Neural cell (in vitro differentiated cells): ENCODE data around the gene KLHDC4. TPM values are rescaled to one million over a fixed set of nuclear protein-coding genes. Genes with fewer than 3 reads are reported as not detected.

Source experiments
- H2AFZ ChIP-seq: fragments of 200-600, 300-800 bp; sonication (generic), shearing (Covaris generic); 2 replicates; pipeline ENCODE4 v1.6.0; 2014; ENCODE audit warnings: low read depth, mild to moderate bottlenecking, antibody characterized with exemption, low read length, moderate library complexity
- H3F3A ChIP-seq: fragments of 200-600 bp; shearing (Covaris generic); 2 replicates; pipeline ENCODE4 v1.6.1; 2016; ENCODE audit warnings: mild to moderate bottlenecking, moderate library complexity, mixed read lengths, antibody characterized with exemption, low read length; ENCODE audit not compliant: insufficient read depth, poor library complexity, severe bottlenecking
- H3K27ac ChIP-seq: fragments of 200-600, 300-800 bp; sonication (generic), shearing (Covaris generic); 2 replicates; pipeline ENCODE4 v1.5.1; 2014; ENCODE audit warnings: mild to moderate bottlenecking, low read length, moderate library complexity
- H3K27me3 ChIP-seq: fragments of 300-800, 200-600 bp; sonication (generic), shearing (Covaris generic); 2 replicates; pipeline ENCODE4 v1.6.0; 2014; ENCODE audit warnings: mild to moderate bottlenecking, low read depth, low read length, moderate library complexity; ENCODE audit not compliant: insufficient read depth
- H3K36me3 ChIP-seq: fragments of 300-800, 200-600 bp; sonication (generic), shearing (Covaris generic); 2 replicates; pipeline ENCODE4 v1.5.1; 2014; ENCODE audit warnings: mild to moderate bottlenecking, antibody characterized with exemption, low read length, moderate library complexity; ENCODE audit not compliant: insufficient read depth
- H3K4me2 ChIP-seq: fragments of 300-800, 200-600 bp; sonication (generic), shearing (Covaris generic); 2 replicates; pipeline ENCODE4 v1.6.0; 2014; ENCODE audit warnings: mild to moderate bottlenecking, low read length
- H3K4me3 ChIP-seq: fragments of 300-800, 200-600 bp; sonication (generic), shearing (Covaris generic); 2 replicates; pipeline ENCODE4 v1.5.1; 2014; ENCODE audit warnings: mild to moderate bottlenecking, low read length, moderate library complexity
- H3K79me2 ChIP-seq: fragments of 200-600 bp; shearing (Covaris generic); replicated peaks from 2 replicates; pipeline ENCODE4 v1.6.0; 2014; ENCODE audit warnings: mild to moderate bottlenecking, low read length, moderate library complexity; ENCODE audit not compliant: insufficient read depth
- H3K9ac ChIP-seq: fragments of 300-800, 200-600 bp; sonication (generic), shearing (Covaris generic); 2 replicates; pipeline ENCODE4 v1.6.1; 2016; ENCODE audit warnings: mild to moderate bottlenecking, low read length, mixed read lengths
- H3K9me2 ChIP-seq: fragments of 200-600 bp; shearing (Covaris generic); 2 replicates; pipeline ENCODE4 v1.6.1; 2016; ENCODE audit warnings: mild to moderate bottlenecking, low read length, mixed read lengths; ENCODE audit not compliant: insufficient read depth
- H3K9me3 ChIP-seq: fragments of 200-600, 300-800 bp; sonication (generic), shearing (Covaris generic); 2 replicates; pipeline ENCODE4 v1.6.1; 2016; ENCODE audit warnings: mild to moderate bottlenecking, mixed run types, low read length, moderate library complexity, mixed read lengths
- H4K20me1 ChIP-seq: fragments of 200-600 bp; shearing (Covaris generic); 2 replicates; pipeline ENCODE4 v1.6.1; 2016; ENCODE audit warnings: mild to moderate bottlenecking, mixed run types; ENCODE audit not compliant: insufficient read depth
- EP300 ChIP-seq: fragments of 450-650 bp; conservative IDR thresholded peaks from 2 replicates; pipeline ENCODE4 v1.6.1; 2014; ENCODE audit warnings: antibody characterized with exemption, mild to moderate bottlenecking, moderate library complexity; ENCODE audit not compliant: poor library complexity, severe bottlenecking
- EZH2 ChIP-seq: fragments of 200-600, 300-800 bp; shearing (Covaris generic), sonication (generic); IDR thresholded peaks from 2 replicates; pipeline ENCODE4 v1.6.1; 2014; ENCODE audit warnings: antibody characterized with exemption, low read length, borderline replicate concordance, mild to moderate bottlenecking; ENCODE audit not compliant: insufficient read depth, poor library complexity, severe bottlenecking
- MXI1 ChIP-seq: fragments of 450-650 bp; conservative IDR thresholded peaks from 2 replicates; pipeline ENCODE4 v1.6.1; 2014; ENCODE audit warnings: antibody characterized with exemption, mild to moderate bottlenecking; ENCODE audit not compliant: poor library complexity, severe bottlenecking
- POLR2AphosphoS5 ChIP-seq: IDR thresholded peaks from 2 replicates; pipeline ENCODE4 v1.6.1; 2012
- RAD21 ChIP-seq: fragments of 450-650 bp; conservative IDR thresholded peaks from 2 replicates; pipeline ENCODE4 v1.6.1; 2014; ENCODE audit warnings: antibody characterized with exemption, mild to moderate bottlenecking, moderate library complexity
- SMC3 ChIP-seq: fragments of 450-650 bp; conservative IDR thresholded peaks from 2 replicates; pipeline ENCODE4 v1.6.1; 2014; ENCODE audit warnings: antibody characterized with exemption, mild to moderate bottlenecking, moderate library complexity; ENCODE audit not compliant: poor library complexity
- TAF1 ChIP-seq: IDR thresholded peaks from 2 replicates; pipeline ENCODE4 v1.6.1; 2012; ENCODE audit warnings: low read depth
- polyA plus RNA-seq: library from polyadenylated mRNA; depleted of rRNA; stranded (reverse); fragments of >200 nt; gene quantifications from 2 replicates; pipeline ENCODE4 v1.2.3, GENCODE V29; 2014
- TF ChIP-seq, protein P1 (sequence below): fragments of 450-650 bp; IDR thresholded peaks from 2 replicates; pipeline ENCODE4 v1.5.1; 2014; ENCODE audit warnings: antibody characterized with exemption, mild to moderate bottlenecking, moderate library complexity; ENCODE audit not compliant: poor library complexity, severe bottlenecking
- TF ChIP-seq, protein P2 (sequence below): IDR thresholded peaks from 2 replicates; pipeline ENCODE4 v1.6.1; 2012; ENCODE audit warnings: borderline replicate concordance

Gene KLHDC4
- polyA plus RNA-seq, 1 donor from 2014 or later: 27.5 TPM

DNA sequence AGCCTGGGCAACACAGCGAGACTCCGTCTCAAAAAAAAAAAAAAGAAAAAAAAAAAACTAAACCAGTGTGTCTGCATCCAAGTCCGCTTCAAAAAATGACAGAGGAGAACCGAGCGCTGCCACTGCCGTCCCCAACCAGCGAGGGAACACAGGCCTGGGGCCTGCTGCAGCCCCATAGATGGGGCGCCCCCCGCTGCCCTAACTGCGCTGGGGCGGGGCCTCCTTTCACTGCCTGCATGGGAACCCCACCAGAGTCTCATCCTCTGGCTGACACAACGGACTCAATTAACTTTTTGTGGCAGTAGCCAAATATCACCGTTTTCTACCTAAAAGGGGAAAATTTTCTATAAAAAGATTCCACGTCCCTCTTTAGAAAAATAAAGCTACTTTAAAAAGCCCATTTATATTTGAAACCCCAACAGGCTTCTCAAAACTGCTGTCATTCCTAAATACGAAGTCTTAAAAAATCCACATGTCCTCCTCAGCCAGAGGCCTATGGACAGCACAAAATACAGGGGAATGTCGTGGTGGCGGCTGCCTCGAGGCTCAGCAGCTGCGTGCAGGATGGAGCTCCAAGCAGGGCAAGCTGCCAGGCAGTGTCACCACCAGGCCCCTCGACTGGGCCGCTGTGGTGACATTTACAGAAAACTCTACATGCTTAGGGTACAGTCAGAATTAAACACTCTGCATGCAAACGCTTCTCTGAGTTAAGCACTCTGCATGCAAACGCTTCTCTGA is 30.3 kb downstream of the KLHDC4 start:
- Histone ChIP-seq H3K4me2 (no peak overlapping the region), H4K20me1 (no peaks in the 10 kb centered on the region), H3K9me3 (no peaks in the 10 kb centered on the region), H3K27me3 (no peaks in the 10 kb centered on the region), H3K79me2 (no peaks in the 10 kb centered on the region), H3F3A (no peaks in the 10 kb centered on the region), H3K9ac (no peak overlapping the region), H3K27ac (no peak overlapping the region), H3K9me2 (no peaks in the 10 kb centered on the region), H3K4me3 (no peak overlapping the region), H3K36me3 (no peaks in the 10 kb centered on the region), H2AFZ (no peak overlapping the region)
- TF ChIP-seq, protein P1, sequence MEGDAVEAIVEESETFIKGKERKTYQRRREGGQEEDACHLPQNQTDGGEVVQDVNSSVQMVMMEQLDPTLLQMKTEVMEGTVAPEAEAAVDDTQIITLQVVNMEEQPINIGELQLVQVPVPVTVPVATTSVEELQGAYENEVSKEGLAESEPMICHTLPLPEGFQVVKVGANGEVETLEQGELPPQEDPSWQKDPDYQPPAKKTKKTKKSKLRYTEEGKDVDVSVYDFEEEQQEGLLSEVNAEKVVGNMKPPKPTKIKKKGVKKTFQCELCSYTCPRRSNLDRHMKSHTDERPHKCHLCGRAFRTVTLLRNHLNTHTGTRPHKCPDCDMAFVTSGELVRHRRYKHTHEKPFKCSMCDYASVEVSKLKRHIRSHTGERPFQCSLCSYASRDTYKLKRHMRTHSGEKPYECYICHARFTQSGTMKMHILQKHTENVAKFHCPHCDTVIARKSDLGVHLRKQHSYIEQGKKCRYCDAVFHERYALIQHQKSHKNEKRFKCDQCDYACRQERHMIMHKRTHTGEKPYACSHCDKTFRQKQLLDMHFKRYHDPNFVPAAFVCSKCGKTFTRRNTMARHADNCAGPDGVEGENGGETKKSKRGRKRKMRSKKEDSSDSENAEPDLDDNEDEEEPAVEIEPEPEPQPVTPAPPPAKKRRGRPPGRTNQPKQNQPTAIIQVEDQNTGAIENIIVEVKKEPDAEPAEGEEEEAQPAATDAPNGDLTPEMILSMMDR: no peak
- TF ChIP-seq SMC3: no peak
- TF ChIP-seq RAD21: no peak
- no peak for TF ChIP-seq EZH2
- no peak for TF ChIP-seq MXI1
- TF ChIP-seq TAF1: no peak
- TF ChIP-seq POLR2AphosphoS5: no peak
- TF ChIP-seq, protein P2, sequence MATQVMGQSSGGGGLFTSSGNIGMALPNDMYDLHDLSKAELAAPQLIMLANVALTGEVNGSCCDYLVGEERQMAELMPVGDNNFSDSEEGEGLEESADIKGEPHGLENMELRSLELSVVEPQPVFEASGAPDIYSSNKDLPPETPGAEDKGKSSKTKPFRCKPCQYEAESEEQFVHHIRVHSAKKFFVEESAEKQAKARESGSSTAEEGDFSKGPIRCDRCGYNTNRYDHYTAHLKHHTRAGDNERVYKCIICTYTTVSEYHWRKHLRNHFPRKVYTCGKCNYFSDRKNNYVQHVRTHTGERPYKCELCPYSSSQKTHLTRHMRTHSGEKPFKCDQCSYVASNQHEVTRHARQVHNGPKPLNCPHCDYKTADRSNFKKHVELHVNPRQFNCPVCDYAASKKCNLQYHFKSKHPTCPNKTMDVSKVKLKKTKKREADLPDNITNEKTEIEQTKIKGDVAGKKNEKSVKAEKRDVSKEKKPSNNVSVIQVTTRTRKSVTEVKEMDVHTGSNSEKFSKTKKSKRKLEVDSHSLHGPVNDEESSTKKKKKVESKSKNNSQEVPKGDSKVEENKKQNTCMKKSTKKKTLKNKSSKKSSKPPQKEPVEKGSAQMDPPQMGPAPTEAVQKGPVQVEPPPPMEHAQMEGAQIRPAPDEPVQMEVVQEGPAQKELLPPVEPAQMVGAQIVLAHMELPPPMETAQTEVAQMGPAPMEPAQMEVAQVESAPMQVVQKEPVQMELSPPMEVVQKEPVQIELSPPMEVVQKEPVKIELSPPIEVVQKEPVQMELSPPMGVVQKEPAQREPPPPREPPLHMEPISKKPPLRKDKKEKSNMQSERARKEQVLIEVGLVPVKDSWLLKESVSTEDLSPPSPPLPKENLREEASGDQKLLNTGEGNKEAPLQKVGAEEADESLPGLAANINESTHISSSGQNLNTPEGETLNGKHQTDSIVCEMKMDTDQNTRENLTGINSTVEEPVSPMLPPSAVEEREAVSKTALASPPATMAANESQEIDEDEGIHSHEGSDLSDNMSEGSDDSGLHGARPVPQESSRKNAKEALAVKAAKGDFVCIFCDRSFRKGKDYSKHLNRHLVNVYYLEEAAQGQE: no peak
- no peak for TF ChIP-seq EP300

DNA sequence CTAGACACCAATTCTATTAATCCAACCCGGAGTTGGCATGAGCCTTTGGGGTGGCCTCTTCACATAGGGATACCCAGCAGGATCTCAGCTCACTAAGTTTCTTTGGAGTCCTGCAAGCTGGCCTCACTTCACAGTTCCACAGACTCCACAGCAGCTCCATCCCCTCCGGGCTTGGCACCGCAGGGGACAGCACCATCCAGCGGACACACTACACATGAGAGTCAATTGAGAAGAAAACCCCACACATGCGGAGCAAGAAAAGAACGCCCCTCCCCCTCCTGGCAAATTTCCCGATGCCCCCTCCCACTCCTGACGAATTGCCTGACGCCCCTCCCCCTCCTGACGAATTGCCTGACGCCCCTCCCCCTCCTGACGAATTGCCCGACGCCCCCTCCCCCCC is 31.1 kb downstream of the KLHDC4 start:
- no peaks in the 10 kb centered on the region for H3K9me2 ChIP-seq
- no peaks in the 10 kb centered on the region for H3K9me3 ChIP-seq
- TF ChIP-seq EP300 (no peak), SMC3 (no peak), EZH2 (no peak), POLR2AphosphoS5 (no peak), TAF1 (no peak), RAD21 (no peak), MXI1 (no peak)
- TF ChIP-seq, protein P1: no peak
- TF ChIP-seq, protein P2: no peak
- no peak overlapping the region for H3K4me3 ChIP-seq
- no peak overlapping the region for H3K27ac ChIP-seq
- no peaks in the 10 kb centered on the region for H3K36me3 ChIP-seq
- no peak overlapping the region for H3K4me2 ChIP-seq
- no peaks in the 10 kb centered on the region for H3K79me2 ChIP-seq
- H3K27me3 ChIP-seq: no peaks in the 10 kb centered on the region
- H2AFZ ChIP-seq: no peak overlapping the region
- H4K20me1 ChIP-seq: no peaks in the 10 kb centered on the region
- no peak overlapping the region for H3K9ac ChIP-seq
- H3F3A ChIP-seq: no peaks in the 10 kb centered on the region
